Measurements from ENCODE around the gene PWWP2B.

The PWWP2B gene

GRCh38 chr10:132455986-132456847 lies 59.2 kb downstream of the PWWP2B start:
- Histone ChIP-seq H3K9ac (ENCODE audit: low read length in 5 of 5) (no peak overlapping the region), H3K4me1 (ENCODE audit: control insufficient read depth in 5 of 5, insufficient read depth in 5 of 5, low read length in 5 of 5) (peaks cover 2 to 32% (median 27%) of the 10 kb centered on the region in 5 donors), H3K4me3 (ENCODE audit: low read depth in 1 of 5, low read length in 5 of 5) (no peak overlapping the region), H3K27me3 (ENCODE audit: control insufficient read depth in 5 of 5, insufficient read depth in 4 of 5, low read length in 5 of 5) (peaks cover 6 to 14% (median 11%) of the 10 kb centered on the region in 5 donors), H3K36me3 (ENCODE audit: control insufficient read depth in 5 of 5, insufficient read depth in 5 of 5, low read length in 5 of 5) (no peaks in the 10 kb centered on the region), H3K27ac (ENCODE audit: low read depth, low read length) (no peak overlapping the region), H3K9me3 (ENCODE audit: control insufficient read depth in 5 of 5, low read length in 5 of 5) (no peaks in the 10 kb centered on the region)

- H3K4me1 ChIP-seq (ENCODE audit: control insufficient read depth in 5 of 5, insufficient read depth in 5 of 5, low read length in 5 of 5), result peaks cover 2 to 32% (median 21%) of the 10 kb centered on the region in 5 donors
- H3K36me3 ChIP-seq (ENCODE audit: control insufficient read depth in 5 of 5, insufficient read depth in 5 of 5, low read length in 5 of 5), result no peaks in the 10 kb centered on the region
- no peak overlapping the region for H3K27ac ChIP-seq (ENCODE audit: low read depth, low read length)
- no peaks in the 10 kb centered on the region for H3K9me3 ChIP-seq (ENCODE audit: control insufficient read depth in 5 of 5, low read length in 5 of 5)
- H3K9ac ChIP-seq (ENCODE audit: low read length in 5 of 5), result no peak overlapping the region
- H3K4me3 ChIP-seq (ENCODE audit: low read depth in 1 of 5, low read length in 5 of 5), result no peak overlapping the region
- peaks cover 6 to 14% (median 11%) of the 10 kb centered on the region in 5 donors for H3K27me3 ChIP-seq (ENCODE audit: control insufficient read depth in 5 of 5, insufficient read depth in 4 of 5, low read length in 5 of 5)
Measured at GRCh38 chr10:132456881-132457280, 59.9 kb downstream of the PWWP2B start.

- Histone ChIP-seq H3K4me1 (ENCODE audit: control insufficient read depth in 5 of 5, insufficient read depth in 5 of 5, low read length in 5 of 5) (peaks cover 2 to 28% (median 15%) of the 10 kb centered on the region in 5 donors), H3K9me3 (ENCODE audit: control insufficient read depth in 5 of 5, low read length in 5 of 5) (no peaks in the 10 kb centered on the region)
Measured at GRCh38 chr10:132457328-132458070, 60.5 kb downstream of the PWWP2B start.

DNA sequence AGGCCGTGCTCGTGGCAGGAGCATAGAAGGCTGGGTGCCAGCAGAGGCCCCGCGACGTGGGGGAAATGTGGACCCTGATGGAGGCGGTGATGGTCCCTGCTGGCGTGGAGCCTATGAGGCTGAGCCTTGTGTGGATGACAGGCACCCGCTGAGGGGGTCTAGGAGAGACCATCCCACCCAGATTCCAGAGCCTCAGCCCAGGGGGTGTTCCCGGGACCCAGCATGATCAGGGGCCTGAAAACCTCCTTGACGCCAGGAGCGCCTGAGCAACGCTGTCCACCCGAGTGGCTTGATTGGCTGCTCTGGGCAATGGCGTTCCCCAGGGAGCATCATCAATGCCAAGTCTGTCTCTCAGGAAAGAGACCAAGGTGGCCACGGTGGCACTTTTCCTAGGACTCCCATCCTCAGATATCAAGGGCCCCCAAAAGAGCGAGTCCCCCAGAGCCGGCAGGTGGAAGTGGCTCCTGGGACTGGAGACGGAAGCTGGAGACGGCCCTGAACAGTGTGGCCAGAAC lies 61.1 kb downstream of the PWWP2B start:
- H3K36me3 ChIP-seq (ENCODE audit: control insufficient read depth in 5 of 5, insufficient read depth in 5 of 5, low read length in 5 of 5), result no peaks in the 10 kb centered on the region
- no peaks in the 10 kb centered on the region for H3K9me3 ChIP-seq (ENCODE audit: control insufficient read depth in 5 of 5, low read length in 5 of 5)
- H3K9ac ChIP-seq (ENCODE audit: low read length in 5 of 5), result no peak overlapping the region
- peaks cover 6 to 14% (median 11%) of the 10 kb centered on the region in 5 donors for H3K27me3 ChIP-seq (ENCODE audit: control insufficient read depth in 5 of 5, insufficient read depth in 4 of 5, low read length in 5 of 5)
- peaks cover 0 to 24% (median 10%) of the 10 kb centered on the region in 5 donors for H3K4me1 ChIP-seq (ENCODE audit: control insufficient read depth in 5 of 5, insufficient read depth in 5 of 5, low read length in 5 of 5)
- no peak overlapping the region for H3K27ac ChIP-seq (ENCODE audit: low read depth, low read length)
- no peak overlapping the region for H3K4me3 ChIP-seq (ENCODE audit: low read depth in 1 of 5, low read length in 5 of 5)

More at GRCh38 chr10:132457328-132458070, 60.5 kb downstream of the PWWP2B start:
- Histone ChIP-seq H3K9ac (ENCODE audit: low read length in 5 of 5) (no peak overlapping the region), H3K4me3 (ENCODE audit: low read depth in 1 of 5, low read length in 5 of 5) (no peak overlapping the region), H3K36me3 (ENCODE audit: control insufficient read depth in 5 of 5, insufficient read depth in 5 of 5, low read length in 5 of 5) (no peaks in the 10 kb centered on the region), H3K27me3 (ENCODE audit: control insufficient read depth in 5 of 5, insufficient read depth in 4 of 5, low read length in 5 of 5) (peaks cover 6 to 14% (median 11%) of the 10 kb centered on the region in 5 donors), H3K27ac (ENCODE audit: low read depth, low read length) (no peak overlapping the region)

- no peaks in the 10 kb centered on the region for H3K36me3 ChIP-seq (ENCODE audit: control insufficient read depth in 5 of 5, insufficient read depth in 5 of 5, low read length in 5 of 5)
- peaks cover 6 to 14% (median 11%) of the 10 kb centered on the region in 5 donors for H3K27me3 ChIP-seq (ENCODE audit: control insufficient read depth in 5 of 5, insufficient read depth in 4 of 5, low read length in 5 of 5)
- H3K27ac ChIP-seq (ENCODE audit: low read depth, low read length), result no peak overlapping the region
- H3K9ac ChIP-seq (ENCODE audit: low read length in 5 of 5), result no peak overlapping the region
- H3K4me1 ChIP-seq (ENCODE audit: control insufficient read depth in 5 of 5, insufficient read depth in 5 of 5, low read length in 5 of 5), result peaks cover 0 to 21% (median 10%) of the 10 kb centered on the region in 5 donors
- no peak overlapping the region for H3K4me3 ChIP-seq (ENCODE audit: low read depth in 1 of 5, low read length in 5 of 5)
- H3K9me3 ChIP-seq (ENCODE audit: control insufficient read depth in 5 of 5, low read length in 5 of 5), result no peaks in the 10 kb centered on the region
Measured at GRCh38 chr10:132458586-132459300, 61.7 kb downstream of the PWWP2B start.

DNA sequence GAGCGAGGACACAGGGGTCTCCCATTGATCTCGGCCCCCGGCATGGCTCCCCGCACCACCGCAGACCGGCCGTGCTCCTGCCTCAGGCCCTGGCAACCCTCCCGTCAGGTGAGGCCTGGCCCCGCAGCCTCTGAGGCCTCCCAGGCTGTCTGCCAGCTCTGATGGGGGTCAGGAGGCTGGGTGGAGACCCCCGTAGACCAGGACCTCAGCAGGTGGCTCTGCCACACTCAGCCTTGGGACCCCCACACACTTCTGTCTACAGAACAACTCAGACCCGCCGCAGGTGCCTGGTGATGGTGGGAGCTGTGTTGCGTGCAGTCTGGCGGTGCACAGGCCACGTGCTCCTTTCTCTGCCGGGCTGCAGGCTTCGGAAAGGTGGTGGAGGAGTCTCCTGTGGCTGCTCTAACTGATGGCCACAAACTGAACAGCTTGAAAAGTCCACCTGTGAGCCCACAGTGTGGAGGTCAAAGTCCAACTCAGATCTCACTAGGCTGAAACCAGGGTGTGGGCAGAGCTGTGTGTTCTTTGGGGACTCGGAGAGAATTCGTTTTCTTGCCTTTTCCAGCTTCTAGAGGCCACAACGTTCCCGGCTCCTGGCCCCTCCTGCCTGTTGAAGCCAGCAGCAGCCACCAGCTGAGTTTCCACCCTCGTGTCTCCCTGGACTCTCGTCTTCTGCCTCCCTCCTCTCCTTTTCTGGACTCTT lies 62.5 kb downstream of the PWWP2B start:
- Histone ChIP-seq H3K9me3 (ENCODE audit: control insufficient read depth in 5 of 5, low read length in 5 of 5) (no peaks in the 10 kb centered on the region), H3K4me1 (ENCODE audit: control insufficient read depth in 5 of 5, insufficient read depth in 5 of 5, low read length in 5 of 5) (peaks cover 2 to 28% (median 17%) of the 10 kb centered on the region in 5 donors), H3K36me3 (ENCODE audit: control insufficient read depth in 5 of 5, insufficient read depth in 5 of 5, low read length in 5 of 5) (no peaks in the 10 kb centered on the region), H3K9ac (ENCODE audit: low read length in 5 of 5) (no peak overlapping the region), H3K27ac (ENCODE audit: low read depth, low read length) (no peak overlapping the region), H3K27me3 (ENCODE audit: control insufficient read depth in 5 of 5, insufficient read depth in 4 of 5, low read length in 5 of 5) (peaks cover 6 to 14% (median 11%) of the 10 kb centered on the region in 5 donors), H3K4me3 (ENCODE audit: low read depth in 1 of 5, low read length in 5 of 5) (no peak overlapping the region)

GRCh38 chr10:132460071-132460470 lies 63.1 kb downstream of the PWWP2B start:
- H3K27ac ChIP-seq (ENCODE audit: low read depth, low read length), result no peak overlapping the region
- H3K36me3 ChIP-seq (ENCODE audit: control insufficient read depth in 5 of 5, insufficient read depth in 5 of 5, low read length in 5 of 5), result no peaks in the 10 kb centered on the region
- H3K27me3 ChIP-seq (ENCODE audit: control insufficient read depth in 5 of 5, insufficient read depth in 4 of 5, low read length in 5 of 5), result peaks cover 6 to 14% (median 11%) of the 10 kb centered on the region in 5 donors
- no peak overlapping the region for H3K9ac ChIP-seq (ENCODE audit: low read length in 5 of 5)
- H3K9me3 ChIP-seq (ENCODE audit: control insufficient read depth in 5 of 5, low read length in 5 of 5), result no peaks in the 10 kb centered on the region
- H3K4me3 ChIP-seq (ENCODE audit: low read depth in 1 of 5, low read length in 5 of 5), result no peak overlapping the region
- H3K4me1 ChIP-seq (ENCODE audit: control insufficient read depth in 5 of 5, insufficient read depth in 5 of 5, low read length in 5 of 5), result peaks cover 2 to 34% (median 23%) of the 10 kb centered on the region in 5 donors

- Histone ChIP-seq H3K36me3 (ENCODE audit: control insufficient read depth in 5 of 5, insufficient read depth in 5 of 5, low read length in 5 of 5) (no peaks in the 10 kb centered on the region), H3K4me3 (ENCODE audit: low read depth in 1 of 5, low read length in 5 of 5) (no peak overlapping the region), H3K27ac (ENCODE audit: low read depth, low read length) (no peak overlapping the region), H3K4me1 (ENCODE audit: control insufficient read depth in 5 of 5, insufficient read depth in 5 of 5, low read length in 5 of 5) (peaks cover 2 to 36% (median 23%) of the 10 kb centered on the region in 5 donors), H3K9ac (ENCODE audit: low read length in 5 of 5) (no peak overlapping the region), H3K27me3 (ENCODE audit: control insufficient read depth in 5 of 5, insufficient read depth in 4 of 5, low read length in 5 of 5) (peaks cover 6 to 14% (median 11%) of the 10 kb centered on the region in 5 donors), H3K9me3 (ENCODE audit: control insufficient read depth in 5 of 5, low read length in 5 of 5) (no peaks in the 10 kb centered on the region)
Measured at GRCh38 chr10:132460691-132461090, 63.7 kb downstream of the PWWP2B start.

GRCh38 chr10:132461103-132461682 lies 64.2 kb downstream of the PWWP2B start:
- no peaks in the 10 kb centered on the region for H3K9me3 ChIP-seq (ENCODE audit: control insufficient read depth in 5 of 5, low read length in 5 of 5)
- H3K27ac ChIP-seq (ENCODE audit: low read depth, low read length), result no peak overlapping the region
- H3K9ac ChIP-seq (ENCODE audit: low read length in 5 of 5), result no peak overlapping the region
- peaks cover 6 to 14% (median 11%) of the 10 kb centered on the region in 5 donors for H3K27me3 ChIP-seq (ENCODE audit: control insufficient read depth in 5 of 5, insufficient read depth in 4 of 5, low read length in 5 of 5)
- peaks cover 2 to 36% (median 23%) of the 10 kb centered on the region in 5 donors for H3K4me1 ChIP-seq (ENCODE audit: control insufficient read depth in 5 of 5, insufficient read depth in 5 of 5, low read length in 5 of 5)
- H3K36me3 ChIP-seq (ENCODE audit: control insufficient read depth in 5 of 5, insufficient read depth in 5 of 5, low read length in 5 of 5), result no peaks in the 10 kb centered on the region
- no peak overlapping the region for H3K4me3 ChIP-seq (ENCODE audit: low read depth in 1 of 5, low read length in 5 of 5)
